Stomach (tissue), 4 donors: ENCODE data around the gene ENO2.
A peak's percentile ranks its signal among the peaks of the same experiment; 100 is the strongest.

Source experiments
- CTCF ChIP-seq, 7 experiments: fragments of 450-650 bp in 4 of 7; fragments of 200-600 bp in 3 of 7; sonication (generic) in 3 of 7; IDR thresholded peaks; one replicate each; pipeline ENCODE4 v1.5.1; 2016 to 2019; ENCODE audit warnings: antibody characterized with exemption in 7 of 7, control low read depth in 2 of 7, mild to moderate bottlenecking in 1 of 7
- POLR2A ChIP-seq, 4 donors: fragments of 450-650 bp; IDR thresholded peaks; one replicate each; pipeline ENCODE4 v1.6.1; 2016; ENCODE audit warnings: antibody characterized with exemption in 4 of 4, control low read depth in 2 of 4, mild to moderate bottlenecking in 1 of 4, moderate library complexity in 1 of 4

GRCh38 chr12:6944381-6945186 is 30.2 kb downstream of the ENO2 start:
- TF ChIP-seq CTCF (IDR thresholded peaks at IDR 0.05): peak in 6 of 7 experiments; percentile 80 to 96 (median 88)
- peak in 1 of 4 donors; percentile 52 for TF ChIP-seq POLR2A (IDR thresholded peaks at IDR 0.05)
